HG02943 (cell line): ENCODE measurements around the gene TNXB.
"Not testable (repeated sequence)": the region's sequence is repeated elsewhere in the genome, so short reads cannot be mapped to it uniquely, and the experiment has no call there.

Experiments
- ATAC-seq: cut with Tn5 transposase; IDR thresholded peaks from one replicate; pipeline ENCODE4 v1.9.1; 2021; ENCODE audit warnings: mild to moderate bottlenecking, low read depth, moderate library complexity; ENCODE audit not compliant: unreplicated experiment

TNXB gene

GRCh38 chr6:32007086-32007485 is 102.1 kb downstream of the TNXB start:
- ATAC-seq: not testable (repeated sequence)

GRCh38 chr6:32005991-32006529 is 103.1 kb downstream of the TNXB start:
- not testable (repeated sequence) for ATAC-seq

- ATAC-seq: not testable (repeated sequence)
Measured at GRCh38 chr6:32005538-32005880, 103.6 kb downstream of the TNXB start.

GRCh38 chr6:32004864-32005537 is 104.1 kb downstream of the TNXB start:
- not testable (repeated sequence) for ATAC-seq

GRCh38 chr6:32004393-32004792 is 104.7 kb downstream of the TNXB start:
- not testable (repeated sequence) for ATAC-seq

- not testable (repeated sequence) for ATAC-seq
Measured at GRCh38 chr6:32003301-32003700, 105.8 kb downstream of the TNXB start.

GRCh38 chr6:32002546-32003268 is 106.4 kb downstream of the TNXB start:
- not testable (repeated sequence) for ATAC-seq

GRCh38 chr6:31996385-31996784 is 112.8 kb downstream of the TNXB start:
- ATAC-seq: not testable (repeated sequence)

- not testable (repeated sequence) for ATAC-seq
Measured at GRCh38 chr6:31994421-31994820, 114.7 kb downstream of the TNXB start.
